H9 (cell line): Measurements from ENCODE around the gene ANP32D. TPM values are rescaled to one million over a fixed set of nuclear protein-coding genes. Genes with fewer than 3 reads are reported as not detected.

Experiments used
- DNase-seq: peaks from one replicate; pipeline ENCODE4 v3.0.0-alpha.2; 2017
- H2AFZ ChIP-seq: one replicate; pipeline ENCODE4 v1.6.1; 2013; ENCODE audit warnings: mild to moderate bottlenecking, low read length, control low read depth, moderate library complexity
- H2AK5ac ChIP-seq: 2 replicates; pipeline ENCODE4 v1.6.1; 2013; ENCODE audit warnings: low read length, control low read depth, mixed read lengths; ENCODE audit not compliant: insufficient read length
- H2BK120ac ChIP-seq: one replicate; pipeline ENCODE4 v1.6.1; 2013; ENCODE audit warnings: low read depth, mild to moderate bottlenecking, low read length, control low read depth, inconsistent platforms; ENCODE audit not compliant: poor library complexity, severe bottlenecking
- H2BK12ac ChIP-seq: 2 replicates; pipeline ENCODE4 v1.6.1; 2013; ENCODE audit warnings: low read length, control low read depth, mixed read lengths, low read depth; ENCODE audit not compliant: insufficient read length
- H2BK15ac ChIP-seq: 2 replicates; pipeline ENCODE4 v1.6.1; 2013; ENCODE audit warnings: low read depth, low read length, control low read depth
- H2BK20ac ChIP-seq: one replicate; pipeline ENCODE4 v1.6.1; 2013; ENCODE audit warnings: low read depth, mild to moderate bottlenecking, low read length, control low read depth, inconsistent platforms; ENCODE audit not compliant: poor library complexity, severe bottlenecking
- H2BK5ac ChIP-seq: 2 replicates; pipeline ENCODE4 v1.6.1; 2013; ENCODE audit warnings: low read length, control low read depth, mixed read lengths; ENCODE audit not compliant: insufficient read length
- H3K14ac ChIP-seq: 2 replicates; pipeline ENCODE4 v1.6.1; 2013; ENCODE audit warnings: low read length, control low read depth; ENCODE audit not compliant: insufficient read depth
- H3K18ac ChIP-seq: 2 replicates; pipeline ENCODE4 v1.6.1; 2013; ENCODE audit warnings: low read depth, mild to moderate bottlenecking, mixed read lengths, low read length, control low read depth; ENCODE audit not compliant: insufficient read length
- H3K23ac ChIP-seq: 2 replicates; pipeline ENCODE4 v1.6.1; 2013; ENCODE audit warnings: low read length, control low read depth, mixed read lengths, low read depth; ENCODE audit not compliant: insufficient read length
- H3K23me2 ChIP-seq: 2 replicates; pipeline ENCODE4 v1.6.1; 2013; ENCODE audit warnings: low read depth, mild to moderate bottlenecking, mixed read lengths, low read length, control low read depth; ENCODE audit not compliant: insufficient read length, poor library complexity, severe bottlenecking
- H3K27ac ChIP-seq: 2 replicates; pipeline ENCODE4 v1.5.1; 2013; ENCODE audit warnings: low read length, control low read depth, mixed read lengths, low read depth; ENCODE audit not compliant: insufficient read length
- H3K27me3 ChIP-seq: 2 replicates; pipeline ENCODE4 v1.6.1; 2013; ENCODE audit warnings: low read length, control low read depth, inconsistent platforms; ENCODE audit not compliant: insufficient read depth
- H3K4ac ChIP-seq: 2 replicates; pipeline ENCODE4 v1.6.1; 2013; ENCODE audit warnings: low read depth, mild to moderate bottlenecking, control low read depth, inconsistent platforms, low read length, moderate library complexity
- H3K4me1 ChIP-seq: 2 replicates; pipeline ENCODE4 v1.6.1; 2013; ENCODE audit warnings: low read length, control low read depth, inconsistent platforms; ENCODE audit not compliant: insufficient read depth
- H3K4me2 ChIP-seq: 2 replicates; pipeline ENCODE4 v1.6.1; 2013; ENCODE audit warnings: low read length, control low read depth, mixed read lengths; ENCODE audit not compliant: insufficient read length, insufficient read depth
- H3K56ac ChIP-seq: 2 replicates; pipeline ENCODE4 v1.6.1; 2013; ENCODE audit warnings: low read depth, mild to moderate bottlenecking, mixed read lengths, low read length, control low read depth; ENCODE audit not compliant: insufficient read length
- H3K79me1 ChIP-seq: 2 replicates; pipeline ENCODE4 v1.6.1; 2013; ENCODE audit warnings: low read depth, mild to moderate bottlenecking, moderate library complexity, low read length, control low read depth, inconsistent platforms; ENCODE audit not compliant: insufficient read depth, poor library complexity, severe bottlenecking
- H3K79me2 ChIP-seq: 2 replicates; pipeline ENCODE4 v1.6.1; 2013; ENCODE audit warnings: low read length, control low read depth, inconsistent platforms; ENCODE audit not compliant: insufficient read depth
- H3K9ac ChIP-seq: 2 replicates; pipeline ENCODE4 v1.6.1; 2013; ENCODE audit warnings: low read length, control low read depth, mixed read lengths; ENCODE audit not compliant: insufficient read length; ENCODE audit errors: extremely low read depth
- H3K9me3 ChIP-seq: one replicate; pipeline ENCODE4 v1.6.1; 2013; ENCODE audit warnings: low read depth, low read length, inconsistent platforms; ENCODE audit not compliant: control insufficient read depth
- H3T11ph ChIP-seq: one replicate; pipeline ENCODE4 v1.6.1; 2013; ENCODE audit warnings: mild to moderate bottlenecking, low read length, control low read depth, inconsistent platforms
- H4K20me1 ChIP-seq: one replicate; pipeline ENCODE4 v1.6.1; 2013; ENCODE audit not compliant: control insufficient read depth, insufficient read length, insufficient read depth
- H4K5ac ChIP-seq: 2 replicates; pipeline ENCODE4 v1.6.1; 2013; ENCODE audit warnings: low read depth, mild to moderate bottlenecking, mixed read lengths, low read length, control low read depth; ENCODE audit not compliant: insufficient read length
- H4K8ac ChIP-seq: replicated peaks from 2 replicates; pipeline ENCODE4 v1.6.1; 2013; ENCODE audit warnings: low read length, control low read depth, mixed read lengths, low read depth; ENCODE audit not compliant: insufficient read length
- H4K91ac ChIP-seq: 2 replicates; pipeline ENCODE4 v1.6.1; 2013; ENCODE audit warnings: low read depth, mild to moderate bottlenecking, moderate library complexity, mixed read lengths, low read length, control low read depth; ENCODE audit not compliant: insufficient read length
- H3K27ac Mint-ChIP-seq, 3 experiments: 2 replicates in 2 of 3; 3 replicates in 1 of 3; pipeline ENCODE4 v1.8.0; 2020 to 2021; ENCODE audit warnings: mixed read lengths in 3 of 3, mild to moderate bottlenecking in 1 of 3, moderate library complexity in 1 of 3
- H3K27me3 Mint-ChIP-seq: 2 replicates; pipeline ENCODE4 v1.8.0; 2021; ENCODE audit warnings: low read depth, mild to moderate bottlenecking, moderate library complexity, mixed read lengths
- H3K36me3 Mint-ChIP-seq, 3 experiments: 2 replicates in 2 of 3; 3 replicates in 1 of 3; pipeline ENCODE4 v1.8.0; 2020 to 2021; ENCODE audit warnings: low read depth in 3 of 3, mixed read lengths in 3 of 3; ENCODE audit not compliant: insufficient read depth in 1 of 3
- H3K4me1 Mint-ChIP-seq, 2 experiments: 2 replicates each; pipeline ENCODE4 v1.8.0; 2020; ENCODE audit warnings: mixed read lengths in 2 of 2
- H3K4me3 Mint-ChIP-seq, 2 experiments: 2 replicates in 1 of 2; 3 replicates in 1 of 2; pipeline ENCODE4 v1.8.0; 2020 to 2021; ENCODE audit warnings: mild to moderate bottlenecking in 2 of 2, mixed read lengths in 2 of 2, moderate library complexity in 1 of 2
- H3K9me3 Mint-ChIP-seq, 2 experiments: 2 replicates in 1 of 2; 3 replicates in 1 of 2; pipeline ENCODE4 v1.8.0; 2020; ENCODE audit warnings: mild to moderate bottlenecking in 2 of 2, mixed read lengths in 2 of 2, moderate library complexity in 1 of 2
- CTCF ChIP-seq: fragments of 200-600 bp; sonication (generic); conservative IDR thresholded peaks from 3 replicates; pipeline ENCODE4 v1.8.0; 2021; ENCODE audit warnings: antibody characterized with exemption, mild to moderate bottlenecking
- WGBS: extraction: QIAGEN DNeasy Blood & Tissue Kit; methylation state at CpG from one replicate; pipeline ENCODE4 v1.1.7; 2013; ENCODE audit warnings: missing lambda C conversion rate, low lambda C conversion rate, mixed read lengths; ENCODE audit not compliant: insufficient read length; ENCODE audit errors: extremely low coverage; 5-methylcytosine and 5-hydroxymethylcytosine counted together
- total RNA-seq: library from RNA; stranded (reverse); gene quantifications from 2 replicates; pipeline ENCODE4 v1.2.1, GENCODE V29; 2021

The ANP32D gene
- total RNA-seq, 1 experiment from 2014 or later = not detected

- WGBS = no CpG with 5 or more reads among the region's 3 CpGs
- peaks cover 9% of the 10 kb centered on the region for H3K27me3 Mint-ChIP-seq
- Histone ChIP-seq H4K8ac (no peak overlapping the region), H2BK12ac (no peak overlapping the region), H3K23ac (no peak overlapping the region), H4K5ac (no peak overlapping the region), H3K4me1 (no peaks in the 10 kb centered on the region; the same call in 1 of the 2 replicates), H3K14ac (no peak overlapping the region), H2BK15ac (no peak overlapping the region), H3T11ph (no peak overlapping the region), H3K79me2 (no peaks in the 10 kb centered on the region), H3K9ac (no peak overlapping the region), H3K18ac (no peak overlapping the region), H2BK20ac (no peak overlapping the region), H2BK5ac (no peak overlapping the region), H3K27me3 (no peaks in the 10 kb centered on the region), H3K4ac (no peak overlapping the region), H3K4me2 (no peak overlapping the region), H3K27ac (no peak overlapping the region), H4K20me1 (no peaks in the 10 kb centered on the region), H3K56ac (no peak overlapping the region), H2AFZ (no peak overlapping the region), H3K9me3 (no peaks in the 10 kb centered on the region), H4K91ac (no peak overlapping the region), H3K23me2 (no peaks in the 10 kb centered on the region), H2BK120ac (no peak overlapping the region), H3K79me1 (no peaks in the 10 kb centered on the region), H2AK5ac (no peak overlapping the region)
- H3K9me3 Mint-ChIP-seq = peaks cover 8 to 75% of the 10 kb centered on the region in 2 experiments; a peak in 4 of 5 replicates
- peaks cover 7 to 36% of the 10 kb centered on the region in 2 experiments; a peak in 3 of 4 replicates for H3K4me1 Mint-ChIP-seq
- peaks cover 0 to 9% (median 2%) of the 10 kb centered on the region in 3 experiments; a peak in 4 of 7 replicates for H3K36me3 Mint-ChIP-seq
- no peak overlapping the region for H3K4me3 Mint-ChIP-seq
- TF ChIP-seq CTCF = no peak
- no peak for DNase-seq
- H3K27ac Mint-ChIP-seq = no peak overlapping the region
Measured at GRCh38 chr12:48445538-48445937, 26.8 kb upstream of the ANP32D start.
